Measurements from ENCODE around the gene PCSK4. TPM values are rescaled to one million over a fixed set of nuclear protein-coding genes. Genes with fewer than 3 reads are reported as not detected.

PCSK4 gene
- total RNA-seq, 1 experiment from 2014 or later, result 3.4 TPM

- POLR2A ChIA-PET, result interaction anchor here (0.5 kb wide), 1 partner anchor 18 kb away, joined by 3 read pairs; the partner anchor contains the start of gene REEP6
- DNase-seq (ENCODE audit: unreplicated experiment), result no peak
- BruUV-seq (replicated peaks), result no TSS peak
- no peaks in the 10 kb centered on the region for H3K27me3 Mint-ChIP-seq (ENCODE audit: insufficient read depth, unreplicated experiment)
- no peaks in the 10 kb centered on the region for H3K9me3 Mint-ChIP-seq (ENCODE audit: unreplicated experiment)
- peaks cover 39% of the 10 kb centered on the region for H3K36me3 Mint-ChIP-seq (ENCODE audit: insufficient read depth, unreplicated experiment)
- intact Hi-C loops (cut with micrococcal nuclease), result no loop called here
- H3K4me3 Mint-ChIP-seq (ENCODE audit: unreplicated experiment), result no peak overlapping the region
- H3K27ac Mint-ChIP-seq (ENCODE audit: low read depth, unreplicated experiment), result no peak overlapping the region
- peaks cover 4% of the 10 kb centered on the region for H3K4me1 Mint-ChIP-seq (ENCODE audit: insufficient read depth, unreplicated experiment)
- no peak for TF ChIP-seq CTCF (IDR thresholded peaks at IDR 0.05; ENCODE audit: unreplicated experiment)
- CTCF ChIA-PET, result interaction anchor here (0.6 to 0.8 kb wide), 2 partner anchors 21 to 216 kb away, joined by 3 to 4 read pairs; no protein-coding TSS in a partner anchor
Measured at GRCh38 chr19:1473085-1473851, 16.9 kb downstream of the PCSK4 start.

GRCh38 chr19:1472231-1473084 lies 17.7 kb downstream of the PCSK4 start:
- BruUV-seq (replicated peaks), result no TSS peak
- CTCF ChIA-PET, result interaction anchor here (0.8 kb wide), 1 partner anchor 20 kb away, joined by 3 read pairs; no protein-coding TSS in a partner anchor
- peaks cover 4% of the 10 kb centered on the region for H3K4me1 Mint-ChIP-seq (ENCODE audit: insufficient read depth, unreplicated experiment)
- no peak overlapping the region for H3K27ac Mint-ChIP-seq (ENCODE audit: low read depth, unreplicated experiment)
- H3K27me3 Mint-ChIP-seq (ENCODE audit: insufficient read depth, unreplicated experiment), result no peaks in the 10 kb centered on the region
- POLR2A ChIA-PET, result interaction anchor here (0.8 to 0.9 kb wide), 2 partner anchors 17 to 203 kb away, joined by 3 to 4 read pairs; partner anchors contain the start of gene CIRBP
- TF ChIP-seq CTCF (IDR thresholded peaks at IDR 0.05; ENCODE audit: unreplicated experiment), result no peak
- peaks cover 36% of the 10 kb centered on the region for H3K36me3 Mint-ChIP-seq (ENCODE audit: insufficient read depth, unreplicated experiment)
- no peaks in the 10 kb centered on the region for H3K9me3 Mint-ChIP-seq (ENCODE audit: unreplicated experiment)
- DNase-seq (ENCODE audit: unreplicated experiment), result no peak
- H3K4me3 Mint-ChIP-seq (ENCODE audit: unreplicated experiment), result no peak overlapping the region
- intact Hi-C loops (cut with micrococcal nuclease), result no loop called here

GRCh38 chr19:1471515-1472160 lies 18.5 kb downstream of the PCSK4 start:
- H3K27me3 Mint-ChIP-seq (ENCODE audit: insufficient read depth, unreplicated experiment), result no peaks in the 10 kb centered on the region
- no peak for TF ChIP-seq CTCF (IDR thresholded peaks at IDR 0.05; ENCODE audit: unreplicated experiment)
- H3K27ac Mint-ChIP-seq (ENCODE audit: low read depth, unreplicated experiment), result no peak overlapping the region
- H3K4me3 Mint-ChIP-seq (ENCODE audit: unreplicated experiment), result no peak overlapping the region
- POLR2A ChIA-PET, result interaction anchor here (0.5 to 1.2 kb wide), 4 partner anchors 10 to 675 kb away, joined by 3 to 4 read pairs (median 4); partner anchors contain the start of genes CIRBP and FAM174C
- BruUV-seq (replicated peaks), result no TSS peak
- H3K36me3 Mint-ChIP-seq (ENCODE audit: insufficient read depth, unreplicated experiment), result peaks cover 28% of the 10 kb centered on the region
- no peak for DNase-seq (ENCODE audit: unreplicated experiment)
- intact Hi-C loops (cut with micrococcal nuclease), result no loop called here
- no peaks in the 10 kb centered on the region for H3K4me1 Mint-ChIP-seq (ENCODE audit: insufficient read depth, unreplicated experiment)
- CTCF ChIA-PET, result interaction anchor here (0.9 kb wide), 1 partner anchor 74 kb away, joined by 3 read pairs; no protein-coding TSS in a partner anchor
- no peaks in the 10 kb centered on the region for H3K9me3 Mint-ChIP-seq (ENCODE audit: unreplicated experiment)

Measured in MCF 10A (cell line).